Hindlimb muscle (tissue), 1 donor: Measurements from ENCODE around the gene RAC3. TPM values are rescaled to one million over a fixed set of nuclear protein-coding genes. Genes with fewer than 3 reads are reported as not detected.

Source experiments
- DNase-seq: peaks from one replicate; pipeline ENCODE4 v3.0.0-alpha.2; 2013
- polyA plus RNA-seq: library from polyadenylated mRNA; unstranded; fragments of 120-200 nt; gene quantifications from one replicate; pipeline ENCODE4 v1.2.1, GENCODE V29; 2013; ENCODE audit not compliant: insufficient read length

The RAC3 gene
- polyA plus RNA-seq, 1 donor, result 7.1 TPM

GRCh38 chr17:82058230-82058854, 26.9 kb downstream of the RAC3 start:
- DNase-seq, result no peak

- DNase-seq, result no peak
Measured at GRCh38 chr17:82058855-82059249, 27.4 kb downstream of the RAC3 start.

- DNase-seq, result no peak
Measured at GRCh38 chr17:82059272-82060000, 28.0 kb downstream of the RAC3 start.

- DNase-seq, result no peak
Measured at GRCh38 chr17:82060001-82060380, 28.5 kb downstream of the RAC3 start.

- no peak for DNase-seq
Measured at GRCh38 chr17:82060614-82061013, 29.1 kb downstream of the RAC3 start.

- no peak for DNase-seq
Measured at GRCh38 chr17:82061047-82061925, 29.8 kb downstream of the RAC3 start.

- DNase-seq, result no peak
Measured at GRCh38 chr17:82062076-82062983, 30.9 kb downstream of the RAC3 start.

- DNase-seq, result no peak
Measured at GRCh38 chr17:82062984-82063368, 31.5 kb downstream of the RAC3 start.

- no peak for DNase-seq
Measured at GRCh38 chr17:82063424-82064415, 32.2 kb downstream of the RAC3 start.

- DNase-seq, result no peak
Measured at GRCh38 chr17:82064433-82065192, 33.1 kb downstream of the RAC3 start.

GRCh38 chr17:82065193-82065637, 33.7 kb downstream of the RAC3 start:
- DNase-seq, result no peak

- DNase-seq, result peak; percentile 73
Measured at GRCh38 chr17:82065638-82066303, 34.3 kb downstream of the RAC3 start, which contains the start of gene DUS1L. Gene DUS1L, minus strand, starts transcription at chr17:82065804. Its CDS starts 745 bp downstream, at chr17:82065059.

GRCh38 chr17:82070611-82071010, 39.1 kb downstream of the RAC3 start:
- no peak for DNase-seq

GRCh38 chr17:82072827-82073226, 41.3 kb downstream of the RAC3 start:
- DNase-seq, result no peak

- no peak for DNase-seq
Measured at GRCh38 chr17:82073446-82073845, 42.0 kb downstream of the RAC3 start.

GRCh38 chr17:82076018-82076784, 44.7 kb downstream of the RAC3 start:
- no peak for DNase-seq

- no peak for DNase-seq
Measured at GRCh38 chr17:82076785-82077591, 45.5 kb downstream of the RAC3 start.
